CD14-positive monocyte (primary cell): ENCODE data around the gene USP15. TPM values are rescaled to one million over a fixed set of nuclear protein-coding genes. Genes with fewer than 3 reads are reported as not detected.

ENCODE experiments used
- DNase-seq, 3 donors: peaks; one replicate each; pipeline ENCODE4 v3.0.0-alpha.2; 2011 to 2022
- H2AFZ ChIP-seq: 2 replicates; pipeline ENCODE4 v1.6.0; 2012; ENCODE audit warnings: mild to moderate bottlenecking, low read depth, low read length, inconsistent platforms; ENCODE audit not compliant: insufficient read depth, poor library complexity, severe bottlenecking
- H3K27ac ChIP-seq, 2 donors: 1 replicate in 1 of 2; 2 replicates in 1 of 2; pipeline ENCODE4 v1.5.1; 2012 to 2013; ENCODE audit warnings: low read length in 2 of 2, control low read depth in 1 of 2, inconsistent platforms in 1 of 2, low read depth in 1 of 2, mild to moderate bottlenecking in 1 of 2
- H3K27me3 ChIP-seq, 2 donors: one replicate each; pipeline versions ENCODE4 v1.6.0 to v1.6.1; 2011 to 2013; ENCODE audit warnings: low read length in 2 of 2; ENCODE audit not compliant: control insufficient read depth in 2 of 2, insufficient read depth in 2 of 2
- H3K36me3 ChIP-seq, 2 donors: replicated peaks in 1 of 2; 1 replicate in 1 of 2; 2 replicates in 1 of 2; pipeline versions ENCODE4 v1.5.1 to v1.6.1; 2012 to 2013; ENCODE audit warnings: low read length in 2 of 2, control low read depth in 1 of 2, inconsistent platforms in 1 of 2, mild to moderate bottlenecking in 1 of 2; ENCODE audit not compliant: insufficient read depth in 2 of 2, control insufficient read depth in 1 of 2
- H3K4me1 ChIP-seq, 2 donors: 1 replicate in 1 of 2; 2 replicates in 1 of 2; pipeline versions ENCODE4 v1.5.1 to v1.6.1; 2012 to 2013; ENCODE audit warnings: low read length in 2 of 2, control low read depth in 1 of 2, inconsistent platforms in 1 of 2, mild to moderate bottlenecking in 1 of 2, moderate library complexity in 1 of 2; ENCODE audit not compliant: insufficient read depth in 2 of 2, control insufficient read depth in 1 of 2
- H3K4me2 ChIP-seq: replicated peaks from 2 replicates; pipeline ENCODE3; 2012; ENCODE audit warnings: low read length, moderate library complexity, mild to moderate bottlenecking; ENCODE audit not compliant: poor library complexity, severe bottlenecking; ENCODE audit errors: extremely low read depth
- H3K4me3 ChIP-seq, 3 experiments: fragments of 200-600 bp in 1 of 3; sonication (generic) in 1 of 3; replicated peaks in 1 of 3; 1 replicate in 2 of 3; 2 replicates in 1 of 3; pipeline ENCODE4 v1.5.1; 2011 to 2013; ENCODE audit warnings: low read length in 3 of 3, mild to moderate bottlenecking in 3 of 3, control low read depth in 2 of 3, low read depth in 2 of 3, inconsistent platforms in 1 of 3, moderate library complexity in 1 of 3
- H3K79me2 ChIP-seq: 2 replicates; pipeline ENCODE4 v1.6.0; 2012; ENCODE audit warnings: mild to moderate bottlenecking, control low read depth, inconsistent platforms, low read length, moderate library complexity; ENCODE audit not compliant: insufficient read depth
- H3K9ac ChIP-seq: 2 replicates; pipeline ENCODE4 v1.6.0; 2017; ENCODE audit warnings: low read length, mild to moderate bottlenecking; ENCODE audit not compliant: insufficient read depth, poor library complexity, severe bottlenecking
- H3K9me3 ChIP-seq, 2 donors: replicated peaks in 1 of 2; 1 replicate in 1 of 2; 2 replicates in 1 of 2; pipeline versions ENCODE4 v1.5.1 to v1.6.1; 2012 to 2013; ENCODE audit warnings: low read length in 2 of 2, control low read depth in 1 of 2; ENCODE audit not compliant: control insufficient read depth in 1 of 2, insufficient read depth in 1 of 2
- H4K20me1 ChIP-seq: 2 replicates; pipeline ENCODE4 v1.6.0; 2012; ENCODE audit warnings: mild to moderate bottlenecking, low read length, control low read depth, moderate library complexity; ENCODE audit not compliant: insufficient read depth
- H3K27ac Mint-ChIP-seq, 7 donors: one replicate each; pipeline ENCODE4 v1.8.0; 2020; ENCODE audit warnings: mild to moderate bottlenecking in 7 of 7, mixed read lengths in 7 of 7, moderate library complexity in 6 of 7, inconsistent platforms in 2 of 7
- H3K27me3 Mint-ChIP-seq, 3 donors: one replicate each; pipeline ENCODE4 v1.8.0; 2021 to 2022; ENCODE audit warnings: low read depth in 3 of 3, mild to moderate bottlenecking in 3 of 3, mixed read lengths in 3 of 3, moderate library complexity in 3 of 3, inconsistent platforms in 1 of 3
- H3K36me3 Mint-ChIP-seq, 2 donors: one replicate each; pipeline ENCODE4 v1.8.0; 2020; ENCODE audit warnings: mixed read lengths in 2 of 2, inconsistent platforms in 1 of 2, mild to moderate bottlenecking in 1 of 2
- H3K4me1 Mint-ChIP-seq: one replicate; pipeline ENCODE4 v1.8.0; 2020; ENCODE audit warnings: mild to moderate bottlenecking, mixed read lengths
- H3K4me3 Mint-ChIP-seq, 2 donors: one replicate each; pipeline ENCODE4 v1.8.0; 2020; ENCODE audit warnings: mild to moderate bottlenecking in 2 of 2, mixed read lengths in 2 of 2, moderate library complexity in 1 of 2
- H3K9me3 Mint-ChIP-seq, 7 donors: one replicate each; pipeline ENCODE4 v1.8.0; 2020 to 2022; ENCODE audit warnings: mixed read lengths in 7 of 7, mild to moderate bottlenecking in 6 of 7, moderate library complexity in 6 of 7, inconsistent platforms in 2 of 7
- WGBS: methylation state at CpG from one replicate; pipeline ENCODE4 v1.1.5; 2013; ENCODE audit warnings: missing lambda C conversion rate; ENCODE audit not compliant: insufficient coverage; 5-methylcytosine and 5-hydroxymethylcytosine counted together
- intact Hi-C, 2 donors: fragments of 100-400 bp; cut with micrococcal nuclease; formaldehyde crosslinking; loops; one replicate each; pipeline versions ENCODE4 v1.15.0 to v1.15.1; 2023
- polyA plus RNA-seq, 3 donors: library from polyadenylated mRNA; depleted of rRNA in 1 of 3; unstranded in 2 of 3; stranded (reverse) in 1 of 3; fragments of 300-500 nt in 2 of 3; fragments of >200 nt in 1 of 3; fragmentation: Illumina TruSeq in 2 of 3; gene quantifications; 1 replicate in 2 of 3; 2 replicates in 1 of 3; pipeline ENCODE4 v1.2.3, GENCODE V29; 2012 to 2021
- TF ChIP-seq, protein P1 (sequence below): fragments of 200-600 bp; IDR thresholded peaks from one replicate; pipeline ENCODE4 v1.8.0; 2022; ENCODE audit warnings: antibody characterized with exemption, mild to moderate bottlenecking

The USP15 gene
- polyA plus RNA-seq, 3 donors, result 146 to 449 (median 180) TPM

DNA sequence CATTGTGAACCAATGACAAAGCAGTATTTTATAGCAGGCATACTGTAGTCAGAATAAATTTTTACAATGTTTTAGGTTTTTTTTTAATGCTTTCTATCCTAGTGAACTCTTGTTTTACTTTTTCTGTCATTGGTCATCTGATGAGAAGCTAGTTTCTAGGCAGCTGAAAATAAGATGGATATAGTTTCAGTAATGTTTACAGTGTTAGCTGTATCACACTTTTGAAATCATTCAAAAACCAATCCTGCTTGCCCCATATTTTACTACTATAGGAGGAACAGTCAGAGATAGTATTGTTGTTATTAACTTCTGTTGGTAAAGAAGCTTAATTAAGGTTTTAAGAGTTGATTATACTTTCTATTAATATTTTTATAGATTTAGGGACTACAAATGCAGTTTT, 24.5 kb downstream of the USP15 start:
- intact Hi-C loops, result no loop called here
- H3K4me1 Mint-ChIP-seq, result peaks cover 59% of the 10 kb centered on the region
- Histone ChIP-seq H3K4me2 (no peak overlapping the region), H3K36me3 (peaks cover 4 to 6% of the 10 kb centered on the region in 2 donors), H3K4me1 (peaks cover 3 to 10% of the 10 kb centered on the region in 2 donors), H3K9ac (no peak overlapping the region), H2AFZ (no peak overlapping the region), H3K27ac (peak overlapping the region in 1 of 2 donors; percentile 56), H3K79me2 (peaks cover 100% of the 10 kb centered on the region), H3K27me3 (no peaks in the 10 kb centered on the region), H4K20me1 (peaks cover 100% of the 10 kb centered on the region), H3K4me3 (no peak overlapping the region), H3K9me3 (no peaks in the 10 kb centered on the region)
- H3K36me3 Mint-ChIP-seq, result peaks cover 10 to 23% of the 10 kb centered on the region in 2 donors
- no peaks in the 10 kb centered on the region for H3K27me3 Mint-ChIP-seq
- DNase-seq, result no peak
- H3K27ac Mint-ChIP-seq, result peak overlapping the region in 1 of 7 donors; percentile 66
- TF ChIP-seq, protein P1, sequence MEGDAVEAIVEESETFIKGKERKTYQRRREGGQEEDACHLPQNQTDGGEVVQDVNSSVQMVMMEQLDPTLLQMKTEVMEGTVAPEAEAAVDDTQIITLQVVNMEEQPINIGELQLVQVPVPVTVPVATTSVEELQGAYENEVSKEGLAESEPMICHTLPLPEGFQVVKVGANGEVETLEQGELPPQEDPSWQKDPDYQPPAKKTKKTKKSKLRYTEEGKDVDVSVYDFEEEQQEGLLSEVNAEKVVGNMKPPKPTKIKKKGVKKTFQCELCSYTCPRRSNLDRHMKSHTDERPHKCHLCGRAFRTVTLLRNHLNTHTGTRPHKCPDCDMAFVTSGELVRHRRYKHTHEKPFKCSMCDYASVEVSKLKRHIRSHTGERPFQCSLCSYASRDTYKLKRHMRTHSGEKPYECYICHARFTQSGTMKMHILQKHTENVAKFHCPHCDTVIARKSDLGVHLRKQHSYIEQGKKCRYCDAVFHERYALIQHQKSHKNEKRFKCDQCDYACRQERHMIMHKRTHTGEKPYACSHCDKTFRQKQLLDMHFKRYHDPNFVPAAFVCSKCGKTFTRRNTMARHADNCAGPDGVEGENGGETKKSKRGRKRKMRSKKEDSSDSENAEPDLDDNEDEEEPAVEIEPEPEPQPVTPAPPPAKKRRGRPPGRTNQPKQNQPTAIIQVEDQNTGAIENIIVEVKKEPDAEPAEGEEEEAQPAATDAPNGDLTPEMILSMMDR, result no peak
- peaks cover 0 to 3% (median 0%) of the 10 kb centered on the region in 7 donors for H3K9me3 Mint-ChIP-seq
- no peak overlapping the region for H3K4me3 Mint-ChIP-seq

DNA sequence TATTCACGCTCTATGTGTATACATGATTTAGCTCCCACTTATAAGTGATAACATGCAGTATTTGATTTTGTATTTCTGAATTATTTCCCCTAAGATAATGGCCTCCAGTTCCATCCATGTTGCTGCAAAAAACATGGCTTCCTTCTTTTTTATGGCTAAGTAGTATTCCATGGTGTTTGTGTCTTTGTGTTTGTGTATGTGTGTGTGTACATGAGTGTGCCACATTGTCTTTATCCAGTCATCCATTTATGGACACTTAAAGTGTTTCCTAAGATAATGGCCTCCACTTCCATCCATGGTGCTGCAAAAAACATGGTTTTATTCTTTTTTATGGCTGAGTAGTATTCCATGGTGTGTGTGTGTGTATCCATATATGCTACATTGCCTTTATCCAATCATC, 25.1 kb downstream of the USP15 start:
- Mint-ChIP-seq H3K27ac (peak overlapping the region in 1 of 7 donors; percentile 54), H3K36me3 (peaks cover 12 to 22% of the 10 kb centered on the region in 2 donors), H3K4me3 (no peak overlapping the region), H3K9me3 (peaks cover 0 to 3% (median 0%) of the 10 kb centered on the region in 7 donors), H3K4me1 (peaks cover 60% of the 10 kb centered on the region), H3K27me3 (peaks cover 0 to under 1% (median 0%) of the 10 kb centered on the region in 3 donors)
- Histone ChIP-seq H3K4me1 (peaks cover under 1 to 10% of the 10 kb centered on the region in 2 donors), H2AFZ (no peak overlapping the region), H3K4me3 (no peak overlapping the region), H3K9me3 (no peaks in the 10 kb centered on the region), H3K27ac (peak overlapping the region in 1 of 2 donors; percentile 56), H3K4me2 (no peak overlapping the region), H3K36me3 (peaks cover 4 to 6% of the 10 kb centered on the region in 2 donors), H3K27me3 (no peaks in the 10 kb centered on the region), H3K79me2 (peaks cover 100% of the 10 kb centered on the region), H3K9ac (no peak overlapping the region), H4K20me1 (peaks cover 100% of the 10 kb centered on the region)
- WGBS, result no CpG with 5 or more reads among the region's 1 CpG
- DNase-seq, result no peak
- TF ChIP-seq, protein P1, result no peak
- intact Hi-C loops, result no loop called here
